ENCODE measurements around the gene YWHAG. TPM values are rescaled to one million over a fixed set of nuclear protein-coding genes. Genes with fewer than 3 reads are reported as not detected.
A peak's percentile ranks its signal among the peaks of the same experiment; 100 is the strongest.

YWHAG gene
- total and polyA plus RNA-seq, 2 of the 13 experiments (the other 11 are each of a cell fraction or from before 2014, with no cell fraction given), result 36.9 to 67.5 TPM

DNA sequence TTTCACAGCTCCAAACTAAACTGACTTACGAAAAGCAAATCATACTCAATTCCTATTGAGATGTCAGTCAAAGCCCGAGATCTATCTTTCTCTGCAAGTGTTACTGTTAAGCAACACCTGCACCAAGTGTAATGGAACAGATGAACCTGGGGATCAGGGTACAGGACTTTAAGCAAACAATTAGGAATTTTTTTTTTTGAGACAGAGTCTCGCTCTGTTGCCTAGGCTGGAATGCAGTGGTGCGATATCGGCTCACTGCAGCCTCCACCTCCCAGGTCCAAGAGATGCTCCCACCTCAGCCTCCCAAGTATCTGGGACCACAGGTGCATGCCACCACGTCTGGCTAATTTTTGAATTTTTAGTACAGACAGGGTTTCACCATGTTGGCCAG lies 14.9 kb downstream of the YWHAG start (continued):
- peak; percentile 62; the same call in 1 of the 2 replicates for TF ChIP-seq ZNF264 (CRISPR knock-in tag; IDR thresholded peaks at IDR 0.05)
- no peak for TF ChIP-seq NFIC (IDR thresholded peaks at IDR 0.05; ENCODE audit: low read length)
- no peak for TF ChIP-seq ZNF839 (CRISPR knock-in tag; IDR thresholded peaks at IDR 0.05; ENCODE audit: borderline replicate concordance)
- TF ChIP-seq, protein P1, sequence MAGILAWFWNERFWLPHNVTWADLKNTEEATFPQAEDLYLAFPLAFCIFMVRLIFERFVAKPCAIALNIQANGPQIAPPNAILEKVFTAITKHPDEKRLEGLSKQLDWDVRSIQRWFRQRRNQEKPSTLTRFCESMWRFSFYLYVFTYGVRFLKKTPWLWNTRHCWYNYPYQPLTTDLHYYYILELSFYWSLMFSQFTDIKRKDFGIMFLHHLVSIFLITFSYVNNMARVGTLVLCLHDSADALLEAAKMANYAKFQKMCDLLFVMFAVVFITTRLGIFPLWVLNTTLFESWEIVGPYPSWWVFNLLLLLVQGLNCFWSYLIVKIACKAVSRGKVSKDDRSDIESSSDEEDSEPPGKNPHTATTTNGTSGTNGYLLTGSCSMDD (CRISPR knock-in tag; IDR thresholded peaks at IDR 0.05), result no peak
- TF ChIP-seq FOXA3 (CRISPR knock-in tag; IDR thresholded peaks at IDR 0.05), result peak; percentile 52
- peak; percentile 83 for TF ChIP-seq ZMYM3 (CRISPR knock-in tag; IDR thresholded peaks at IDR 0.05)
- TF ChIP-seq SOX13 (IDR thresholded peaks at IDR 0.05), result no peak
- TF ChIP-seq SOX13 (CRISPR knock-in tag; conservative IDR thresholded peaks at IDR 0.05 in 1 of 2, IDR thresholded peaks at IDR 0.05 in 1 of 2), result peak in 1 of 2 experiments; percentile 38; a peak in 1 of 4 replicates
- 0 out of 2 replicates have a peak, but pooled peaks have one; percentile 26 for TF ChIP-seq KAT8 (CRISPR knock-in tag; IDR thresholded peaks at IDR 0.05)
- peak; percentile 69 for TF ChIP-seq ZMYM2 (CRISPR knock-in tag; IDR thresholded peaks at IDR 0.05)
- no peak for TF ChIP-seq CBX5 (CRISPR knock-in tag; IDR thresholded peaks at IDR 0.05; ENCODE audit: borderline replicate concordance)
- peak; percentile 91 for TF ChIP-seq CEBPG (CRISPR knock-in tag; IDR thresholded peaks at IDR 0.05)
- peak; percentile 32; the same call in 1 of the 2 replicates for TF ChIP-seq ZBTB4 (CRISPR knock-in tag; IDR thresholded peaks at IDR 0.05; ENCODE audit: borderline replicate concordance)
- peak; percentile 42; the same call in 1 of the 2 replicates for TF ChIP-seq SMC3 (IDR thresholded peaks at IDR 0.05; ENCODE audit: low read length)
- TF ChIP-seq PRDM15 (CRISPR knock-in tag; IDR thresholded peaks at IDR 0.05), result no peak
- TF ChIP-seq HNF4A (CRISPR knock-in tag; IDR thresholded peaks at IDR 0.05), result peak; percentile 96
- TF ChIP-seq ZNF460 (CRISPR knock-in tag; IDR thresholded peaks at IDR 0.05; ENCODE audit: borderline replicate concordance), result peak; percentile 85
- TF ChIP-seq ZFY (CRISPR knock-in tag; IDR thresholded peaks at IDR 0.05), result no peak
- TF ChIP-seq HDAC1 (CRISPR knock-in tag; IDR thresholded peaks at IDR 0.05), result peak; percentile 66
- TF ChIP-seq, protein P2, sequence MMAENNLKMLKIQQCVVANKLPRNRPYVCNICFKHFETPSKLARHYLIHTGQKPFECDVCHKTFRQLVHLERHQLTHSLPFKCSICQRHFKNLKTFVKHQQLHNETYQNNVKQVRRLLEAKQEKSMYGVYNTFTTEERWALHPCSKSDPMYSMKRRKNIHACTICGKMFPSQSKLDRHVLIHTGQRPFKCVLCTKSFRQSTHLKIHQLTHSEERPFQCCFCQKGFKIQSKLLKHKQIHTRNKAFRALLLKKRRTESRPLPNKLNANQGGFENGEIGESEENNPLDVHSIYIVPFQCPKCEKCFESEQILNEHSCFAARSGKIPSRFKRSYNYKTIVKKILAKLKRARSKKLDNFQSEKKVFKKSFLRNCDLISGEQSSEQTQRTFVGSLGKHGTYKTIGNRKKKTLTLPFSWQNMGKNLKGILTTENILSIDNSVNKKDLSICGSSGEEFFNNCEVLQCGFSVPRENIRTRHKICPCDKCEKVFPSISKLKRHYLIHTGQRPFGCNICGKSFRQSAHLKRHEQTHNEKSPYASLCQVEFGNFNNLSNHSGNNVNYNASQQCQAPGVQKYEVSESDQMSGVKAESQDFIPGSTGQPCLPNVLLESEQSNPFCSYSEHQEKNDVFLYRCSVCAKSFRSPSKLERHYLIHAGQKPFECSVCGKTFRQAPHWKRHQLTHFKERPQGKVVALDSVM (CRISPR knock-in tag; IDR thresholded peaks at IDR 0.05), result peak; percentile 97
- TF ChIP-seq ZNF234 (CRISPR knock-in tag; conservative IDR thresholded peaks at IDR 0.05), result no peak
- TF ChIP-seq SKI (IDR thresholded peaks at IDR 0.05; ENCODE audit: partially characterized antibody), result peak; percentile 27
